IMR-90 (cell line): ENCODE results near the gene BEGAIN. TPM values are rescaled to one million over a fixed set of nuclear protein-coding genes. Genes with fewer than 3 reads are reported as not detected.

Source experiments
- ATAC-seq: fragments of 200-7000 bp; cut with Tn5 transposase; 2 replicates; pipeline ENCODE4 v1.9.1; 2020; ENCODE audit warnings: low read depth, mild to moderate bottlenecking, moderate library complexity
- BruUV-seq: library from RNA; stranded (reverse); fragments of 400-500 nt; replicated peaks from 2 replicates; lab custom pipeline; 2021; lab: Mats Ljungman, UMichigan
- CTCF ChIA-PET: fragments of 300-600 bp; formaldehyde crosslinking; extraction: SDS; loops from one replicate; lab custom pipeline; 2021; ENCODE audit warnings: antibody characterized with exemption; lab: Yijun Ruan, JAX
- POLR2A ChIA-PET: fragments of 300-600 bp; sonication (Branson Sonifier 250); formaldehyde crosslinking; loops from one replicate; lab custom pipeline; 2022; ENCODE audit warnings: antibody characterized with exemption; ENCODE audit not compliant: unreplicated experiment; lab: Charles Lee
- DNase-seq: peaks from one replicate; pipeline ENCODE4 v3.0.0; 2013
- H2AFZ ChIP-seq: replicated peaks from 2 replicates; pipeline ENCODE3; 2013; ENCODE audit warnings: low read length, mild to moderate bottlenecking; ENCODE audit not compliant: poor library complexity
- H2AK5ac ChIP-seq: 2 replicates; pipeline ENCODE4 v1.6.1; 2013; ENCODE audit warnings: low read depth, low read length, inconsistent platforms
- H2AK9ac ChIP-seq: replicated peaks from 2 replicates; pipeline ENCODE3; 2013; ENCODE audit warnings: mild to moderate bottlenecking, low read depth, low read length, moderate library complexity; ENCODE audit not compliant: poor library complexity
- H2BK120ac ChIP-seq: 2 replicates; pipeline ENCODE4 v1.6.1; 2013; ENCODE audit warnings: low read depth, low read length, inconsistent platforms
- H2BK15ac ChIP-seq: 3 replicates; pipeline ENCODE4 v1.6.1; 2013; ENCODE audit warnings: low read depth, low read length, inconsistent platforms
- H2BK20ac ChIP-seq: 2 replicates; pipeline ENCODE4 v1.6.1; 2013; ENCODE audit warnings: low read depth, mild to moderate bottlenecking, inconsistent platforms, low read length, moderate library complexity
- H2BK5ac ChIP-seq: 2 replicates; pipeline ENCODE4 v1.6.1; 2013; ENCODE audit warnings: mild to moderate bottlenecking, low read depth, low read length, inconsistent platforms; ENCODE audit not compliant: poor library complexity, severe bottlenecking
- H3K14ac ChIP-seq: replicated peaks from 2 replicates; pipeline ENCODE4 v1.6.1; 2013; ENCODE audit warnings: low read depth, low read length, inconsistent platforms
- H3K18ac ChIP-seq: 2 replicates; pipeline ENCODE4 v1.6.1; 2013; ENCODE audit warnings: low read depth, low read length, control low read depth
- H3K23ac ChIP-seq: 2 replicates; pipeline ENCODE4 v1.6.1; 2013; ENCODE audit warnings: low read depth, low read length, inconsistent platforms
- H3K27ac ChIP-seq: 2 replicates; pipeline ENCODE4 v1.5.1; 2013; ENCODE audit warnings: mild to moderate bottlenecking, control low read depth, low read length; ENCODE audit not compliant: insufficient read depth
- H3K27me3 ChIP-seq: 2 replicates; pipeline ENCODE4 v1.6.1; 2013; ENCODE audit warnings: low read length; ENCODE audit not compliant: control insufficient read depth, insufficient read depth
- H3K36me3 ChIP-seq: 2 replicates; pipeline ENCODE4 v1.6.1; 2013; ENCODE audit warnings: low read length, mixed read lengths; ENCODE audit not compliant: control insufficient read depth, insufficient read depth
- H3K4ac ChIP-seq: 2 replicates; pipeline ENCODE4 v1.6.1; 2013; ENCODE audit warnings: low read depth, low read length, inconsistent platforms
- H3K4me1 ChIP-seq: 2 replicates; pipeline ENCODE4 v1.6.1; 2013; ENCODE audit warnings: low read length, mixed read lengths; ENCODE audit not compliant: control insufficient read depth, insufficient read depth
- H3K4me2 ChIP-seq: 2 replicates; pipeline ENCODE4 v1.6.1; 2013; ENCODE audit warnings: low read depth, mild to moderate bottlenecking, control low read depth, low read length, moderate library complexity
- H3K4me3 ChIP-seq: 2 replicates; pipeline ENCODE4 v1.5.1; 2013; ENCODE audit warnings: low read depth, mild to moderate bottlenecking, control low read depth, low read length, moderate library complexity; ENCODE audit not compliant: insufficient read depth
- H3K56ac ChIP-seq: 2 replicates; pipeline ENCODE4 v1.6.1; 2013; ENCODE audit warnings: low read length, inconsistent platforms; ENCODE audit not compliant: insufficient read depth; ENCODE audit errors: extremely low read depth
- H3K79me1 ChIP-seq, 2 experiments: 2 replicates each; pipeline ENCODE4 v1.6.1; 2013; ENCODE audit warnings: low read length in 2 of 2, inconsistent platforms in 1 of 2, low read depth in 1 of 2
- H3K9ac ChIP-seq: 2 replicates; pipeline ENCODE4 v1.6.1; 2013; ENCODE audit warnings: low read depth, low read length, control low read depth
- H3K9me1 ChIP-seq: 2 replicates; pipeline ENCODE4 v1.6.1; 2013; ENCODE audit warnings: low read length, inconsistent platforms; ENCODE audit not compliant: insufficient read depth
- H3K9me3 ChIP-seq: 2 replicates; pipeline ENCODE4 v1.6.1; 2013; ENCODE audit warnings: low read length; ENCODE audit not compliant: control insufficient read depth, insufficient read depth
- H4K20me1 ChIP-seq: 2 replicates; pipeline ENCODE4 v1.6.1; 2013; ENCODE audit warnings: low read length, inconsistent platforms; ENCODE audit not compliant: insufficient read depth
- H4K5ac ChIP-seq: 2 replicates; pipeline ENCODE4 v1.6.1; 2013; ENCODE audit warnings: mild to moderate bottlenecking, low read depth, low read length, control low read depth
- H4K8ac ChIP-seq, 2 experiments: 2 replicates each; pipeline ENCODE4 v1.6.1; 2013; ENCODE audit warnings: low read depth in 2 of 2, low read length in 2 of 2, control low read depth in 1 of 2, inconsistent platforms in 1 of 2
- H4K91ac ChIP-seq: 2 replicates; pipeline ENCODE4 v1.6.1; 2013; ENCODE audit warnings: low read depth, low read length, inconsistent platforms; ENCODE audit not compliant: insufficient read depth
- BHLHE40 ChIP-seq: fragments of 150-350 bp; IDR thresholded peaks from 2 replicates; pipeline ENCODE4 v1.6.1; 2016; ENCODE audit warnings: mild to moderate bottlenecking, low read depth, low read length
- CEBPB ChIP-seq: IDR thresholded peaks from 2 replicates; pipeline ENCODE4 v1.6.1; 2012; ENCODE audit warnings: low read depth, low read length, improper control_type of control experiment
- CHD1 ChIP-seq: IDR thresholded peaks from 2 replicates; pipeline ENCODE4 v1.6.1; 2012; ENCODE audit warnings: low read depth, low read length, improper control_type of control experiment
- FOS ChIP-seq: fragments of 150-350 bp; IDR thresholded peaks from 2 replicates; pipeline ENCODE4 v1.6.1; 2016; ENCODE audit warnings: low read depth, low read length
- MAFK ChIP-seq: IDR thresholded peaks from 2 replicates; pipeline ENCODE4 v1.6.1; 2012; ENCODE audit warnings: low read depth, low read length, improper control_type of control experiment
- MXI1 ChIP-seq: IDR thresholded peaks from 2 replicates; pipeline ENCODE4 v1.6.1; 2012; ENCODE audit warnings: low read depth, mild to moderate bottlenecking, low read length, moderate library complexity, borderline replicate concordance
- NFE2L2 ChIP-seq: fragments of 150-350 bp; IDR thresholded peaks from 2 replicates; pipeline ENCODE4 v1.6.1; 2016; ENCODE audit warnings: low read depth, mild to moderate bottlenecking, low read length
- POLR2A ChIP-seq: IDR thresholded peaks from 2 replicates; pipeline ENCODE4 v1.6.1; 2012; ENCODE audit warnings: mild to moderate bottlenecking, low read depth, low read length
- RAD21 ChIP-seq: IDR thresholded peaks from 2 replicates; pipeline ENCODE4 v1.6.1; 2012; ENCODE audit warnings: low read length, improper control_type of control experiment
- RCOR1 ChIP-seq: IDR thresholded peaks from 2 replicates; pipeline ENCODE4 v1.6.1; 2012; ENCODE audit warnings: mild to moderate bottlenecking, low read length, improper control_type of control experiment; ENCODE audit not compliant: insufficient replicate concordance
- RFX5 ChIP-seq: IDR thresholded peaks from 2 replicates; pipeline ENCODE4 v1.8.0; 2012; ENCODE audit warnings: low read depth, mild to moderate bottlenecking, low read length, moderate library complexity
- SMC3 ChIP-seq: fragments of 150-350 bp; IDR thresholded peaks from 2 replicates; pipeline ENCODE4 v1.6.1; 2016; ENCODE audit warnings: low read depth, mild to moderate bottlenecking, antibody characterized with exemption, low read length, moderate library complexity
- WGBS, 2 experiments: methylation state at CpG; one replicate each; pipeline versions ENCODE4 v1.1.5 to v1.1.7; 2013; ENCODE audit warnings: missing lambda C conversion rate in 2 of 2; ENCODE audit not compliant: insufficient read length in 1 of 2; ENCODE audit errors: extremely low coverage in 2 of 2; 5-methylcytosine and 5-hydroxymethylcytosine counted together
- dilution Hi-C: fragments of 300-500 bp; cut with HindIII; formaldehyde crosslinking; loops from one replicate; pipeline ENCODE4 v1.14.3; 2018; ENCODE audit warnings: low sequenced_read_pairs; ENCODE audit not compliant: unreplicated experiment
- in situ Hi-C: fragments of 300-500 bp; cut with MboI; formaldehyde crosslinking; loops from 3 replicates; pipeline ENCODE4 v1.14.3; 2019; ENCODE audit warnings: low sequenced_read_pairs, inconsistent platforms, mixed read lengths
- intact Hi-C: fragments of 100-400 bp; cut with micrococcal nuclease; formaldehyde crosslinking; loops from 2 replicates; pipeline ENCODE4 v1.10.0; 2022
- polyA plus RNA-seq, 3 experiments: library from polyadenylated mRNA; depleted of rRNA; stranded (reverse); fragments of >200 nt; gene quantifications; 2 replicates each; pipeline ENCODE4 v1.2.3, GENCODE V29; 2012; ENCODE audit warnings: low replicate concordance in 1 of 3
- total RNA-seq: library from RNA; depleted of rRNA; stranded (reverse); fragments of >200 nt; gene quantifications from 2 replicates; pipeline ENCODE4 v1.2.3, GENCODE V29; 2012
- TF ChIP-seq, protein P1 (sequence below): fragments of 150-350 bp; IDR thresholded peaks from 2 replicates; pipeline ENCODE4 v1.6.1; 2016; ENCODE audit warnings: low read depth, mild to moderate bottlenecking, low read length, moderate library complexity, borderline replicate concordance
- TF ChIP-seq, protein P2 (sequence below): fragments of 150-350 bp; IDR thresholded peaks from 2 replicates; pipeline ENCODE4 v1.6.1; 2017; ENCODE audit warnings: mild to moderate bottlenecking, antibody characterized with exemption, low read length, low read depth
- TF ChIP-seq, protein P3 (sequence below): conservative IDR thresholded peaks from 2 replicates; pipeline ENCODE4 v1.5.1; 2012; ENCODE audit warnings: mild to moderate bottlenecking, low read depth, low read length, improper control_type of control experiment

Gene BEGAIN
- total and polyA plus RNA-seq, 2 of the 4 experiments (the other 2 are of a cell fraction), result 0.18 to 0.99 TPM

DNA sequence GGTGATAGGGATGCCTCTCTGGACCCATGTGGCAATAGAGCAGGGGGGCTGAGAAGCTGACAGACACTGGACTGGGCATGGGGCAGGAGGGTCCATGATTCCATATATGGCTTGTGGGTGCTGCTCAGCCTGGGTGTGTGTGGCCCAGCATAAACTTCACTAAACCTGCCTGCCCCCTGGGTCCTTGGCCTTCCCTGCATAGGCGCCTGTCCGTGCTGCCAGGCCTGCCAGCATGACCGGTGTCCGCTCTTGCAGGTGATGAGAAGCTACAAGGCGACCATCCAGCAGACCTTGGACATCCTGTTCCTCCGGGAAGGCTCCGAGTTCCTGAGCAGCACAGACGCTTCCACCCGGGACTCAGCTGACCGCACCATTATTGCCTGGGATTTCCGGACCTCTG, 61.6 kb downstream of the BEGAIN start:
- no peak overlapping the region for H2BK15ac ChIP-seq
- no peak overlapping the region for H3K4me2 ChIP-seq
- no peak overlapping the region for H3K14ac ChIP-seq
- DNase-seq (no peak), ATAC-seq (no peak)
- H3K4me3 ChIP-seq, result no peak overlapping the region
- H2AK5ac ChIP-seq, result no peak overlapping the region
- no peak for TF ChIP-seq RFX5
- TF ChIP-seq CHD1, result no peak
- TF ChIP-seq NFE2L2, result no peak
- no peak for TF ChIP-seq MAFK
- no peak for TF ChIP-seq SMC3
- TF ChIP-seq, protein P1, sequence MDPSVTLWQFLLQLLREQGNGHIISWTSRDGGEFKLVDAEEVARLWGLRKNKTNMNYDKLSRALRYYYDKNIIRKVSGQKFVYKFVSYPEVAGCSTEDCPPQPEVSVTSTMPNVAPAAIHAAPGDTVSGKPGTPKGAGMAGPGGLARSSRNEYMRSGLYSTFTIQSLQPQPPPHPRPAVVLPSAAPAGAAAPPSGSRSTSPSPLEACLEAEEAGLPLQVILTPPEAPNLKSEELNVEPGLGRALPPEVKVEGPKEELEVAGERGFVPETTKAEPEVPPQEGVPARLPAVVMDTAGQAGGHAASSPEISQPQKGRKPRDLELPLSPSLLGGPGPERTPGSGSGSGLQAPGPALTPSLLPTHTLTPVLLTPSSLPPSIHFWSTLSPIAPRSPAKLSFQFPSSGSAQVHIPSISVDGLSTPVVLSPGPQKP, result no peak
- no peak for TF ChIP-seq BHLHE40
- TF ChIP-seq, protein P2, sequence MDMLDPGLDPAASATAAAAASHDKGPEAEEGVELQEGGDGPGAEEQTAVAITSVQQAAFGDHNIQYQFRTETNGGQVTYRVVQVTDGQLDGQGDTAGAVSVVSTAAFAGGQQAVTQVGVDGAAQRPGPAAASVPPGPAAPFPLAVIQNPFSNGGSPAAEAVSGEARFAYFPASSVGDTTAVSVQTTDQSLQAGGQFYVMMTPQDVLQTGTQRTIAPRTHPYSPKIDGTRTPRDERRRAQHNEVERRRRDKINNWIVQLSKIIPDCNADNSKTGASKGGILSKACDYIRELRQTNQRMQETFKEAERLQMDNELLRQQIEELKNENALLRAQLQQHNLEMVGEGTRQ, result no peak
- no peak for TF ChIP-seq CEBPB
- no peak for TF ChIP-seq FOS
- TF ChIP-seq POLR2A, result no peak
- no peak for TF ChIP-seq RCOR1
- TF ChIP-seq, protein P3, sequence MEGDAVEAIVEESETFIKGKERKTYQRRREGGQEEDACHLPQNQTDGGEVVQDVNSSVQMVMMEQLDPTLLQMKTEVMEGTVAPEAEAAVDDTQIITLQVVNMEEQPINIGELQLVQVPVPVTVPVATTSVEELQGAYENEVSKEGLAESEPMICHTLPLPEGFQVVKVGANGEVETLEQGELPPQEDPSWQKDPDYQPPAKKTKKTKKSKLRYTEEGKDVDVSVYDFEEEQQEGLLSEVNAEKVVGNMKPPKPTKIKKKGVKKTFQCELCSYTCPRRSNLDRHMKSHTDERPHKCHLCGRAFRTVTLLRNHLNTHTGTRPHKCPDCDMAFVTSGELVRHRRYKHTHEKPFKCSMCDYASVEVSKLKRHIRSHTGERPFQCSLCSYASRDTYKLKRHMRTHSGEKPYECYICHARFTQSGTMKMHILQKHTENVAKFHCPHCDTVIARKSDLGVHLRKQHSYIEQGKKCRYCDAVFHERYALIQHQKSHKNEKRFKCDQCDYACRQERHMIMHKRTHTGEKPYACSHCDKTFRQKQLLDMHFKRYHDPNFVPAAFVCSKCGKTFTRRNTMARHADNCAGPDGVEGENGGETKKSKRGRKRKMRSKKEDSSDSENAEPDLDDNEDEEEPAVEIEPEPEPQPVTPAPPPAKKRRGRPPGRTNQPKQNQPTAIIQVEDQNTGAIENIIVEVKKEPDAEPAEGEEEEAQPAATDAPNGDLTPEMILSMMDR, result no peak
- TF ChIP-seq RAD21, result no peak
- TF ChIP-seq MXI1, result no peak
- no peak overlapping the region for H3K4ac ChIP-seq
- H3K79me1 ChIP-seq, result no peaks in the 10 kb centered on the region
- ChIA-PET CTCF (interaction anchor here (1.1 kb wide), 1 partner anchor 120 kb away, joined by 3 read pairs; no protein-coding TSS in a partner anchor), POLR2A (no interaction called here)
- H3K4me1 ChIP-seq, result no peaks in the 10 kb centered on the region
- dilution Hi-C loops, result no loop called here
- H2AFZ ChIP-seq, result no peak overlapping the region
- no peak overlapping the region for H3K18ac ChIP-seq
- intact Hi-C loops, result loop anchor here (10.0 kb wide), 1 partner anchor 709 kb away; no protein-coding TSS in a partner anchor
- no peaks in the 10 kb centered on the region for H3K9me3 ChIP-seq
- no peak overlapping the region for H3K9ac ChIP-seq
- no peak overlapping the region for H3K23ac ChIP-seq
- H2AK9ac ChIP-seq, result no peak overlapping the region
- peaks cover 24% of the 10 kb centered on the region for H3K36me3 ChIP-seq
- H2BK5ac ChIP-seq, result no peak overlapping the region
- 92% methylated on average over 9 of the region's 11 CpGs; no CpG with 5 or more reads in 1 of the 2 experiments for WGBS, 2 experiments
- H3K9me1 ChIP-seq, result peaks cover 4% of the 10 kb centered on the region; the same call in 1 of the 2 replicates
- in situ Hi-C loops, result no loop called here
- H3K27me3 ChIP-seq, result no peaks in the 10 kb centered on the region
- no peak overlapping the region for H3K56ac ChIP-seq
- H4K20me1 ChIP-seq, result no peaks in the 10 kb centered on the region
- H2BK20ac ChIP-seq, result no peak overlapping the region
- H2BK120ac ChIP-seq, result no peak overlapping the region
- no TSS peak for BruUV-seq
- H4K8ac ChIP-seq, result no peak overlapping the region
- no peak overlapping the region for H3K27ac ChIP-seq
- H4K91ac ChIP-seq, result no peak overlapping the region
- H4K5ac ChIP-seq, result no peak overlapping the region
